NCI-H2029 (cell line): Measurements from ENCODE around the gene LMCD1.

Experiments
- DNase-seq: peaks from one replicate; lab custom pipeline; 2025; lab: John Stamatoyannopoulos, UW

LMCD1 gene

GRCh38 chr3:8484409-8485140, 17.0 kb upstream of the LMCD1 start:
- DNase-seq = no peak

GRCh38 chr3:8485141-8485870, 16.3 kb upstream of the LMCD1 start:
- DNase-seq = no peak

- DNase-seq = no peak
These were observed 15.7 kb upstream of the LMCD1 start for GRCh38 chr3:8485943-8486342.

- DNase-seq = no peak
These were observed 15.2 kb upstream of the LMCD1 start for GRCh38 chr3:8486434-8486833.

- DNase-seq = no peak
These were observed 14.7 kb upstream of the LMCD1 start for GRCh38 chr3:8486936-8487335.

GRCh38 chr3:8488411-8488810, 13.2 kb upstream of the LMCD1 start:
- no peak for DNase-seq

GRCh38 chr3:8488877-8489276, 12.7 kb upstream of the LMCD1 start:
- DNase-seq = no peak

GRCh38 chr3:8489278-8489792, 12.3 kb upstream of the LMCD1 start:
- DNase-seq = peak; percentile 40

- DNase-seq = no peak
These were observed 11.5 kb upstream of the LMCD1 start for GRCh38 chr3:8490079-8490552.

DNA sequence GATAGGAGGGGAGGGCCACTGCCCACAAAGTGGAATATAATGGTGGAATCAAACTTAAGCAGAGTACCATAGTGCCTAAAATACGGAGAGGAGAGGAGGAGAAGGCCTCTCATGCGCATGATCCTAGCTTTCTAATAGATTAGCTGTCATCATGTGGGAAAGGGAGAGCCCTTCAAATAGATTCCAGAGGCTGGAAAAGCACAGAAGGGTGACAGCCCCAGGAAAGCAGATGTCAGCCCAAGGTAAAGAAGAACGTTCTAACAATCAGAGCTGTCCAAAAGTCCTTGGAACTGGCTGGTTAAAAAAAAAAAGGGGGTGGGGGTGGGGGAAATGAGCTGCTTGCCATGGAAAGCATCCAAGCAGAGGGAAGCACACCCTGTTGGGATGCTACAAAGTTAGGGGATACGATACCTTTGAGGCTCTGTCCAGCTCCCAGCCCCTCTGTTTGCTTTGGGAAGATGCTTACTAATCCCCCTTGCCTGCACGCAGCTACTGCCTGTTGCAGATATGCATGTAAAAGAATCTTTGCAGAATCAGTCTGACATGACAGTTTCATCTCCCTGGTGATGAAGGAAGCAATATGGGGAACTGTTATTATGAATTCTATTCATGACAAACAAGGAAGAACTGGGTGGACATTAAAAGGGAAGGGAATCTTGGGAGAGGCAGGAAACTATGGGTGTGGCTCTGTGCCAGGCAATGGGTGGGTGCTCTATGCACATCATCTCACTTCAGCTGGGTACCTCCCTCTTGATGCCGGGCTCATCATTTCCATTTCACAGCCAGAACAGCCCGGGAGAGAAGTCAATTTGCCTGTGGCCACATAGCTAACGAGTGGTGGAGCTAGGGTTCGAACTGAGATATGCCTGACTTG, 10.1 kb upstream of the LMCD1 start:
- no peak for DNase-seq

- DNase-seq = no peak
These were observed 8.7 kb upstream of the LMCD1 start for GRCh38 chr3:8492744-8493511.

GRCh38 chr3:8493744-8494143, 7.9 kb upstream of the LMCD1 start:
- DNase-seq = no peak

- DNase-seq = no peak
These were observed 7.3 kb upstream of the LMCD1 start for GRCh38 chr3:8494327-8494726.

DNA sequence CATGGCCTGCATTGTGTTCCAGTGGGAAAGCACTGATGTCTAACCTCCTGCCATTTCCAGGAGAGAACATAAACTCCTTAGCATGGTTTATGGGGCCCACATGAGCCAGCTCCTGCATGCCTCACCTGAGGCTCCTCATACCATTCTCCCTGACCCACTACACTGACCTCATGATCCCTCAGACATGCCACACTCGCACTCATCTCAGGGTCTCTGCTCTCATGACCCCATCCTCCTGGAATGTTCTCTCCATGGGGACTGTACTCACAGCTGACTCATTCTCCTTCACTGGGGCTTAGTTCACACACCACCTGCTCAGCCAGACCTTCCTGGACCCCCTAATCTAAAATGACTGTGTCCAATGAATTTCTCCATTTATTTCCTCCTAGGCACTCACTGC, 4.0 kb upstream of the LMCD1 start:
- no peak for DNase-seq

GRCh38 chr3:8499181-8499611, 2.4 kb upstream of the LMCD1 start:
- DNase-seq = peak; percentile 89

DNA sequence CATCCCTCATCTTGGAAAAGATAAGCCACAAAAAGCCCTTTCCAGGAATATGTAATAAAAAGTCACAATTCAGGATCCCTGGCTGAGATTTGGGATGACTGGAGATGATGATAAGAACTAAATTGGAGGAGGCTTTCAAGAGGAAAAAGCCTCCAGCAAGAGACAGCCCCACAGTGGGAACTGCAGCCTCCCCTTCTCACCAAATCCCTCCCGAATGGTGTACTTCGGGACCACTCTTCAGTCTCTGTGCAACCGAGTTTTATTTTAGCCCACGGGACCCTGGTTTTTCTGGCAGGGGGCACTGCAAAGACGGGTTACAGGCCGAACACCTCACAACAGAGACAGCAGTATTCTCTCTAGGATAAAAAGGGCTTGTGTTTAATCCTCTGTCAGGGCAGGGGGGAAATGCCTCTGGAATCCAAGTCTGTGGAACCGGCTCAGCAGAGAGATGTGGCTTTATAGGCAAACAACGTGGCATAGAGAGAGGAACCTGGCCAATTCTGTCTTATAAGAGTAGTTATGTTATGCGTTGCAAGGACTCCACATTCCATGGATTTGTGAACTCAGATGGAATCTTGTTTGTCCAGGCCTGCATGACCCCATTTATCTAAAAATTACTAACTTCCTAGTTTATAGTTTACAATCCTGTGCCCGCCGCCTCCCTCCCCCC, 1.2 kb upstream of the LMCD1 start:
- peak; percentile 25 for DNase-seq

DNA sequence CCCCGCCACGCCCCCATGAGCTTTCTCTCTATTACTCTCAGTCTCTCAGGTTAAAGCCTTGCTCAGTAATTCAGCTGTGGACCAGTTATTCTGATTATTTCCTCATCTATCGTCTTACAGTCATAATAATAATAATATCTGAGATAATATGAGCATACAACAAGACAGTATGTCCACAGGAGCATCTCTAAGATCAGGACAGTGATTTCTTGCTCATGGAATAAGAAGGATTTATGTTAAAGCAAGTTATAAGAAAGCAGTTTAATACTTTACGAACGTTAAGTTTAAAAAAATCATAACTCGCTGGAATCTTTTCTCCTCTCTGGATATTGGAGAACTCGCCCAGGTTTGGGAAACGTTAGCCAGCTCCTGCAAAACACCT, 643 bp upstream of the LMCD1 start:
- no peak for DNase-seq

DNA sequence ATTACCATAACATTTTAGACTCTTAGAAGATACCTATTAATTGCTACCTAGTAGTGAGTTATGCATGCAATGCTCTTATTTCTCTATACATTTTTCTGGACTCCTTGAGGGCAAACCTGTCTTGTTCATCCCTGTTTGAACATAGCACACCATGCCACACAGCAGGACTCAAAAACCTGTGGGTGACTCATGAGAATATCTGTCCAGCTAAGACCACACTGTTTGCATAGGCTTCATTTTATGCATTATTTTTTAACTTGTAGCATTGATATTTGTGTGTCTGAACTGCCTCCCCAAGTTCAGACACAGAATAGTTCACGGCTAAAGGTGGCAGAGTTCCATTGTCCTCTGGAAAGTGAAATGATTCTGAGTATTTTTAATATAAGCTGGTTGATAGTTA, 1.8 kb downstream of the LMCD1 start:
- no peak for DNase-seq

- peak; percentile 18 for DNase-seq
These were observed 2.4 kb downstream of the LMCD1 start for GRCh38 chr3:8503871-8504610.

GRCh38 chr3:8504611-8504973, 3.0 kb downstream of the LMCD1 start:
- no peak for DNase-seq
